AG04450 (cell line): ENCODE results near the gene GPR119. TPM values are rescaled to one million over a fixed set of nuclear protein-coding genes. Genes with fewer than 3 reads are reported as not detected.
"Not testable (repeated sequence)": the region's sequence is repeated elsewhere in the genome, so short reads cannot be mapped to it uniquely, and the experiment has no call there.

ENCODE experiments used
- CTCF ChIA-PET: fragments of 300-600, 350-600 bp; formaldehyde crosslinking; extraction: SDS; loops from one replicate; lab custom pipeline; 2022; ENCODE audit warnings: antibody characterized with exemption, inconsistent platforms; lab: Charles Lee
- POLR2A ChIA-PET: fragments of 350-600 bp; formaldehyde crosslinking; extraction: SDS; loops from one replicate; lab custom pipeline; 2021; ENCODE audit warnings: antibody characterized with exemption, inconsistent platforms; lab: Yijun Ruan, JAX
- DNase-seq: peaks from one replicate; pipeline ENCODE4 v3.0.0-alpha.2; 2011; ENCODE audit warnings: low read depth, low spot score
- H3K27ac ChIP-seq: one replicate; pipeline ENCODE4 v1.5.1; 2012; ENCODE audit warnings: low read depth, low read length, control low read depth
- H3K27me3 ChIP-seq: one replicate; pipeline ENCODE4 v1.6.0; 2012; ENCODE audit warnings: low read length; ENCODE audit not compliant: control insufficient read depth, insufficient read depth
- H3K4me3 ChIP-seq: 2 replicates; pipeline ENCODE4 v1.5.1; 2011; ENCODE audit warnings: mild to moderate bottlenecking, low read depth, low read length, control low read depth
- H3K9me3 ChIP-seq: 2 replicates; pipeline ENCODE4 v1.5.1; 2012; ENCODE audit warnings: low read length; ENCODE audit not compliant: control insufficient read depth, insufficient read depth
- polyA plus RNA-seq: library from polyadenylated mRNA; depleted of rRNA; stranded (reverse); fragments of >200 nt; gene quantifications from 2 replicates; pipeline ENCODE4 v1.2.3, GENCODE V29; 2011
- TF ChIP-seq, protein P1 (sequence below): IDR thresholded peaks from 2 replicates; pipeline ENCODE4 v1.5.1; 2011; ENCODE audit warnings: low read depth, low read length, control low read depth, inconsistent platforms

Gene GPR119
- polyA plus RNA-seq, 1 experiment: not detected

- Histone ChIP-seq H3K9me3 (no peaks in the 10 kb centered on the region), H3K27me3 (no peaks in the 10 kb centered on the region), H3K27ac (no peak overlapping the region), H3K4me3 (no peak overlapping the region)
- ChIA-PET CTCF (interaction anchor here (1.7 kb wide), 1 partner anchor 530 kb away, joined by 4 read pairs; no protein-coding TSS in a partner anchor), POLR2A (no interaction called here)
- no peak for DNase-seq
- TF ChIP-seq, protein P1, sequence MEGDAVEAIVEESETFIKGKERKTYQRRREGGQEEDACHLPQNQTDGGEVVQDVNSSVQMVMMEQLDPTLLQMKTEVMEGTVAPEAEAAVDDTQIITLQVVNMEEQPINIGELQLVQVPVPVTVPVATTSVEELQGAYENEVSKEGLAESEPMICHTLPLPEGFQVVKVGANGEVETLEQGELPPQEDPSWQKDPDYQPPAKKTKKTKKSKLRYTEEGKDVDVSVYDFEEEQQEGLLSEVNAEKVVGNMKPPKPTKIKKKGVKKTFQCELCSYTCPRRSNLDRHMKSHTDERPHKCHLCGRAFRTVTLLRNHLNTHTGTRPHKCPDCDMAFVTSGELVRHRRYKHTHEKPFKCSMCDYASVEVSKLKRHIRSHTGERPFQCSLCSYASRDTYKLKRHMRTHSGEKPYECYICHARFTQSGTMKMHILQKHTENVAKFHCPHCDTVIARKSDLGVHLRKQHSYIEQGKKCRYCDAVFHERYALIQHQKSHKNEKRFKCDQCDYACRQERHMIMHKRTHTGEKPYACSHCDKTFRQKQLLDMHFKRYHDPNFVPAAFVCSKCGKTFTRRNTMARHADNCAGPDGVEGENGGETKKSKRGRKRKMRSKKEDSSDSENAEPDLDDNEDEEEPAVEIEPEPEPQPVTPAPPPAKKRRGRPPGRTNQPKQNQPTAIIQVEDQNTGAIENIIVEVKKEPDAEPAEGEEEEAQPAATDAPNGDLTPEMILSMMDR: no peak
Measured at GRCh38 chrX:130386408-130386808, 934 bp upstream of the GPR119 start.

DNA sequence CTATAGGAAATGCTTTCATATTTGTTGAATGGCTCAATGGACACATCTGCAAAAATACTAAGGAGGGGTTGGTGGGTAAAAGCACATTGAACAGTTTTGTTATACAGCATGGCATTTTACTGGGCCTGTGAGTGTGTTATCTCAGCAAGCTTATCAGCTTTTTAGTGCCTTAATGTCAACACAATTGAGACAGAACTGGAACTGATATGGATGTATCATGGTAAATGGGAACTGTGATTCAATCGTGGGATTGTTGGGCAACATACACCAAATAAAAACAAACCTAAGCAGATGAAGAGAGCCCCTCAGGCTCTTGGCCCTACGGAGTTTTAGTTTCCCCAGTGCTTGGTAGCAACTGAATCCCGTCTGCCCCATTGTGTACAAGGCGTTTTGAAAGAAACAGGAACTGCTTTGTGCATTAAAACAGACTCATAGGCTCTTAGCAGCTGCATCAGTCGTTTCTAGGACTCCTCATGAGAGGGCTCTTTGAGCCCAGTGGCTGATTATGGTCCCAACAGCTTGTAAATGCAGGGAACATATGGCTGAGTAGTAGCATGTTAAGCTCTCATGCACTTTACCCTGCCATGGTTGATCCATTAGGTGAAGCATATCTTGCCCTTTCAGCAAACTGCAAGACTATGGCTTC is 7.3 kb downstream of the GPR119 start:
- Histone ChIP-seq H3K9me3 (no peaks in the 10 kb centered on the region), H3K27me3 (no peaks in the 10 kb centered on the region), H3K4me3 (no peak overlapping the region), H3K27ac (no peak overlapping the region)
- DNase-seq: no peak
- TF ChIP-seq, protein P1: no peak
- POLR2A ChIA-PET: no interaction called here
- CTCF ChIA-PET: no interaction called here

- no peaks in the 10 kb centered on the region for H3K27me3 ChIP-seq
- no peak overlapping the region for H3K4me3 ChIP-seq
- POLR2A ChIA-PET: no interaction called here
- no peak for DNase-seq
- no peak overlapping the region for H3K27ac ChIP-seq
- no peaks in the 10 kb centered on the region for H3K9me3 ChIP-seq
- CTCF ChIA-PET: interaction anchor here (1.3 kb wide), 1 partner anchor 17 kb away, joined by 4 read pairs; no protein-coding TSS in a partner anchor
- TF ChIP-seq, protein P1: no peak
Measured at GRCh38 chrX:130376077-130376476, 9.4 kb downstream of the GPR119 start.

DNA sequence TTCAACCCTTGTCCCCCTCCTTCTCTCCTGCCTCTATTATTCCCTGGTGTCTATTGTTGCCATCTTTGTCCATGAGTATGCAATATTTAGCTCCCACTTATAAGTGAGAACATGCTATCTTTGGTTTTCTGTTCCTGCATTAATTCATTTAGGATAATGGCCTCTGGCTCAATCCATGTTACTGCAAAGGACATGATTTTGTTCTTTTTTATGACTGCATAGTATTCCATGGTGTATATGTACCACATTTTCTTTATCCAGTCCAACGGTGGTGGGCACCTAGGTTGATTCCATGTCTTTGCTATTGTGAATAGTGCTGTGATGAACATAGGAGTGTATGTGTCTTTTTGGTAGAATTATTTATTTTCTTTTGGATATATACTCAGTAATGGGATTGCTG is 33.4 kb downstream of the GPR119 start:
- H3K4me3 ChIP-seq, H3K9me3 ChIP-seq, POLR2A ChIA-PET, H3K27me3 ChIP-seq, DNase-seq, CTCF ChIA-PET, H3K27ac ChIP-seq: not testable (repeated sequence)

DNA sequence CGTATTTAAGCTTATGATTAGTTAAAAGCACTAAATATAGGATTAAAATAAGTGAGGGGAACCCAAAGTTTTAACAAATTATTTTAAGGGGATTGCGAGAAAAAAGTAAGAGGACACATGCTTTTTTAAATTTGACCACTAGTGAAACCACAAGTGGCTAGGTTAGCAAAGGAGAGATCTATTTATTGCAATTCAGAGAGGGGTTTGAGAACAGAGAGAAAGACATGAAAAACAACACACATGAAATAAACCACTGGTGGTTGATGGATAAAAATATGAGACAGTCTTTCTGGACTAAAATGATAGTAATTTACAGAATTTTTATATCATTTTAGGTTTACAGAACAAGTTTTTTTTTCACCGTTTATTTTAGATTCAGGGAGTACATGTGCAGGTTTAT is 33.9 kb downstream of the GPR119 start:
- Histone ChIP-seq H3K9me3 (no peaks in the 10 kb centered on the region), H3K27me3 (no peaks in the 10 kb centered on the region), H3K27ac (no peak overlapping the region), H3K4me3 (no peak overlapping the region)
- TF ChIP-seq, protein P1: no peak
- CTCF ChIA-PET: no interaction called here
- POLR2A ChIA-PET: no interaction called here
- DNase-seq: no peak
